GM12873 (cell line): ENCODE measurements around the gene HPSE.

ENCODE experiments used
- TF ChIP-seq, protein P1 (sequence below): IDR thresholded peaks from 2 replicates; pipeline ENCODE4 v1.5.1; 2012; ENCODE audit warnings: low read depth, mild to moderate bottlenecking, moderate library complexity, low read length, control low read depth; ENCODE audit not compliant: insufficient read depth; ENCODE audit errors: missing control alignments

Gene HPSE

DNA sequence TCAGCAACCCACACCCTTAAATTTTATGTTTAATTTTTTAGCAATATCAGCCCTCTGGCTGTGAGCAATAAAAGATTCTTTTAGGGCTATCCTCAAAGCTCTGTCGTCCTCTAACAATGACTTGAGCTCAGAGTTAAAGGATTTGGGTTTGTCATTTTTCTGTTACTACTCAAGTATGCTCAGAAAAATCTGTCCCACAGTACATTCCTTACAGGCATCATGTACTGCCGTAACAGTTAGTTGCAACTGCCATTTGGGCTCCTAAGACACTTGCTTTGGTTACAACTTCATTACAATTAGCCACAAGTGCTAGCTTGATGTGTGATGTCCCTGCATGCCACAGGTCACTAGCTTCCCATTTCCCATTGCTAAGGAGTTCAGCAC, 83.2 kb downstream of the HPSE start:
- TF ChIP-seq, protein P1, sequence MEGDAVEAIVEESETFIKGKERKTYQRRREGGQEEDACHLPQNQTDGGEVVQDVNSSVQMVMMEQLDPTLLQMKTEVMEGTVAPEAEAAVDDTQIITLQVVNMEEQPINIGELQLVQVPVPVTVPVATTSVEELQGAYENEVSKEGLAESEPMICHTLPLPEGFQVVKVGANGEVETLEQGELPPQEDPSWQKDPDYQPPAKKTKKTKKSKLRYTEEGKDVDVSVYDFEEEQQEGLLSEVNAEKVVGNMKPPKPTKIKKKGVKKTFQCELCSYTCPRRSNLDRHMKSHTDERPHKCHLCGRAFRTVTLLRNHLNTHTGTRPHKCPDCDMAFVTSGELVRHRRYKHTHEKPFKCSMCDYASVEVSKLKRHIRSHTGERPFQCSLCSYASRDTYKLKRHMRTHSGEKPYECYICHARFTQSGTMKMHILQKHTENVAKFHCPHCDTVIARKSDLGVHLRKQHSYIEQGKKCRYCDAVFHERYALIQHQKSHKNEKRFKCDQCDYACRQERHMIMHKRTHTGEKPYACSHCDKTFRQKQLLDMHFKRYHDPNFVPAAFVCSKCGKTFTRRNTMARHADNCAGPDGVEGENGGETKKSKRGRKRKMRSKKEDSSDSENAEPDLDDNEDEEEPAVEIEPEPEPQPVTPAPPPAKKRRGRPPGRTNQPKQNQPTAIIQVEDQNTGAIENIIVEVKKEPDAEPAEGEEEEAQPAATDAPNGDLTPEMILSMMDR = no peak

DNA sequence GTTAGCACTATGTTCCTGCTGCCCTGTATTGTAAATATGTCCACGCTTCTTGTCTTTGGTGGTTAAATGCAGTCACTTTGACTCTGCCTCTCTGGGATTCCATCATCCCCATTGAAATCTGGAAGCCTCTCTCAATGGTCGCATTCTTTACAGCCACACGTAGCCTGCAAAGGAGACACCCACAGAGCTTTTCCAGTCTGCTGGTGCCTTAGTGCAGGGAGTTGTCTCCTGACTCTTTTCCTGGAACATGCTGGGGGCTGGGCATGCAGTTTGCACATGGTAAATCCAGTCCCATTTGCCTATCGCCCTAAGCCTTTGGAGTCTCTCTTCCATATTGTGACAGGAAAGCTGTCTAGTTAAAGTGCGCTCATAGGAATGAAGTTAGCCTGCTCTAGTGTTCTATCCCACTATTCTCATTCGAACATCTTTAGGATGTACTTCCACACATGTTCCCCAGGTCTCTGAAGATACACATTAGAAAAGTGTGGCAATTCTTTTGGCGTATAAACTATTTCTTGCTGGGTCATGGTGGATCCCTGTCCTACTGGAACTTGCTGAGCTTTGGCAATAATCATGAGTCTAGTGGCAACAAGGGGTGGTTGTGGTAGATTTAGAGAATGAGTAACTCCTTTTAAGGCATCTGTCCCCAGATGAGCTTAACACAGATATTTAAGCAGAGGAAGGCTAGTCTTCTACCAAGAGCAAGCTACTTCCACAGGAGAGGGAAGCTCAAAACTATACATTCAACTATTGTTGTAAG, 83.8 kb downstream of the HPSE start:
- TF ChIP-seq, protein P1 = no peak

DNA sequence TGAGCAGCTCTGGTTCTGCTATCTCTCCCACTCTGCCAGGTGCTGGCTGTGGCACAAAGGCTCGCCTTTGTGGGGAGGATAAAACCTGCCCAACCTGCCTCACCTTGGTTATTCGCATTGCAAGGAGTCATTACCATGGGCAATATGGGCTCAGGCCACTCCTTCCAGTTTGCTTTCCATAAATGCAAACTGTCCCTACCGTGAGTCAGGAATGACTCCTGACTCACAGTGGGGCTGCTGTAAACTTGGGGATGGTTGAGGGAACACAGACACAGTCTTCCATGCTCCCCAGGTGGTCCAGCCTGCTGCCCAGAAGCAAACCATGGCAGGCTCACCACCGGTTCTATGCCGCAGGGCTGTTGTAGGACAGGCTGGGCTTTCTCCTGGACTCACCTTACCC, 86.2 kb downstream of the HPSE start:
- TF ChIP-seq, protein P1 = no peak

DNA sequence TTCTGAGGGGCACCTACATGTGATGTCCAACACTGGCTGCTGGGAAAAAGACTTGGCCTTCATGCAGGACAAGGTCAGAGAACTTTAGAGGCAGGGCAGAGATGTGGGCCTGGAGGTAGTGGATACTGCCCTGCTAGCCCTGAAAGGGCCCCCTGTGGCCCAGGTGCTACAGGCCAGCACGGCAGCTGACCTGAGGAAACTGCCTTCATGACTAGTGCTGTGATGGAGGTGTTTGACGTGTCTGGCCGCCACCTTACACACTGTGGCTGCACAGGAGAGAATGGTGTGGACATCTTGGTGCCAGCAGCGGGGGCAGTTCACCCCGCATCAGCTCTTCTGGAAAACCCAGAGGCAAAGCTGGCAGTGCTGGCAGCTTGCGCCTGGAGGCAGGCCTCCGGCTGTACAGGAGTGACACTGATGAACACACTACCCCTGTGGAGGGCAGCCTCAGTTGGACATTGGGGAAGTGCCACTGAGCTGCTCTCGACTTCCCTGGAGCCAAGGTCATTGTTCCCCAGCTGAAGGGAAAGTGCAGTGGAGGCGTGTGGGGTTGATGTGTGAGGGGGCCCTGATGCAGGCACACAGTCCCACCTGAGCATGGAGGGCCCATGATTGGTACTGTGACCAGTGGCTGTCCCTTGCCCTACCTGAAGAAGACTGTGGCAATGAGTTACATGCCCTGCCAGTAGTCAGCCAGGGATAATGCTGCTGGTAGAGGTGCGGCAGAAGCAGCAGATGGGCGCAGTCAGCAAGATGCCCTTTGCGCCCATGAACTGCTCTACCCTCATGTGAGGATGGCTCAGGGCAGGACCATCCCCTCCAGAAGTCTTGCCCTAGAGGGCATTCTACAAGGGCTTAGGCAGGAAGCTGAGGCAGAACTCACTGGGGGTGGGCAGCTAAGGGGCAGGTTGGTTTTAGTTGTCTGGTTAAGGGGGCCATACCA, 87.0 kb downstream of the HPSE start:
- TF ChIP-seq, protein P1 = no peak
